GM21529 (cell line): ENCODE data around the gene PLEKHA5.
"Not testable (repeated sequence)": the region's sequence is repeated elsewhere in the genome, so short reads cannot be mapped to it uniquely, and the experiment has no call there.

Experiments
- ATAC-seq: cut with Tn5 transposase; IDR thresholded peaks from one replicate; pipeline ENCODE4 v1.9.1; 2021; ENCODE audit not compliant: unreplicated experiment

Gene PLEKHA5, protein sequence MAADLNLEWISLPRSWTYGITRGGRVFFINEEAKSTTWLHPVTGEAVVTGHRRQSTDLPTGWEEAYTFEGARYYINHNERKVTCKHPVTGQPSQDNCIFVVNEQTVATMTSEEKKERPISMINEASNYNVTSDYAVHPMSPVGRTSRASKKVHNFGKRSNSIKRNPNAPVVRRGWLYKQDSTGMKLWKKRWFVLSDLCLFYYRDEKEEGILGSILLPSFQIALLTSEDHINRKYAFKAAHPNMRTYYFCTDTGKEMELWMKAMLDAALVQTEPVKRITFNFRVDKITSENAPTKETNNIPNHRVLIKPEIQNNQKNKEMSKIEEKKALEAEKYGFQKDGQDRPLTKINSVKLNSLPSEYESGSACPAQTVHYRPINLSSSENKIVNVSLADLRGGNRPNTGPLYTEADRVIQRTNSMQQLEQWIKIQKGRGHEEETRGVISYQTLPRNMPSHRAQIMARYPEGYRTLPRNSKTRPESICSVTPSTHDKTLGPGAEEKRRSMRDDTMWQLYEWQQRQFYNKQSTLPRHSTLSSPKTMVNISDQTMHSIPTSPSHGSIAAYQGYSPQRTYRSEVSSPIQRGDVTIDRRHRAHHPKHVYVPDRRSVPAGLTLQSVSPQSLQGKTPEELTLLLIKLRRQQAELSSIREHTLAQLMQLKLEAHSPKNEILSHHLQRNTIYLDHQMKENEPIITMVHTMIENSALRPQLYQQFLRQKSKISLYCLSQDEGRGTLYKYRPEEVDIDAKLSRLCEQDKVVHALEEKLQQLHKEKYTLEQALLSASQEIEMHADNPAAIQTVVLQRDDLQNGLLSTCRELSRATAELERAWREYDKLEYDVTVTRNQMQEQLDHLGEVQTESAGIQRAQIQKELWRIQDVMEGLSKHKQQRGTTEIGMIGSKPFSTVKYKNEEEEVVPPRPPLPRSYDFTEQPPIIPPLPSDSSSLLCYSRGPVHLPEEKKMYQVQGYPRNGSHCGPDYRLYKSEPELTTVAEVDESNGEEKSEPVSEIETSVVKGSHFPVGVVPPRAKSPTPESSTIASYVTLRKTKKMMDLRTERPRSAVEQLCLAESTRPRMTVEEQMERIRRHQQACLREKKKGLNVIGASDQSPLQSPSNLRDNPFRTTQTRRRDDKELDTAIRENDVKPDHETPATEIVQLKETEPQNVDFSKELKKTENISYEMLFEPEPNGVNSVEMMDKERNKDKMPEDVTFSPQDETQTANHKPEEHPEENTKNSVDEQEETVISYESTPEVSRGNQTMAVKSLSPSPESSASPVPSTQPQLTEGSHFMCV

DNA sequence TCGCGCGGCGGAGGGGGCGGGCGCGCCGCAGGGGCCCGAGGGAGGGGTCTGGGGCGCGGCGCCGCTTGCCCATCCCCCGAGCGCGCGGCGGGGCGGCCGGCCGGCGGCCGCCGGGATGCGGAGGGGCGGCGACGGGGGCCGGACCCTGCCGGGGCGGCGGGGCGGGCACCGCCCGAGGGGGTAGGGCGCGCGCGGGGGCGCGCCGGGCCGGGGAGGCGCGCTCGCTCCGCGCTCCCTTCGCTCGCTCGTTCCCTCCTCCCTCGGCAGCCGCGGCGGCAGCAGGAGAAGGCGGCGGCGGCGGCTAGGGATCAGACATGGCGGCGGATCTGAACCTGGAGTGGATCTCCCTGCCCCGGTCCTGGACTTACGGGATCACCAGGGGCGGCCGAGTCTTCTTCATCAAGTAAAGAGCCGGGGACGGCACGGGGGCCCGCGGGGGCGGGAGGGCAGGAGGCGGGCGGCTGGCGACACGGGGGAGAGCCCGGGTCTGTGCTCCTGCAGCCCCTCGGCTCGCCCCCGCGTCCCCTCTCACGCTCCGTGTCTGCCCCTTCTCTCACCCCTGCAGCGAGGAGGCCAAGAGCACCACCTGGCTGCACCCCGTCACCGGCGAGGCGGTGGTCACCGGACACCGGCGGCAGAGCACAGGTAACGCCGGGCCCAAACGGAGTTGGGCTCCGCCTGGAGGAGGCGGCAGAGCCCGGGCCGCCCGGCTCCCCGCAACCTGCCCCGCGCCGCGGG, at the start of gene PLEKHA5:
Gene PLEKHA5, plus strand, starts transcription at position 248 of the 738 bp plus-strand sequence. Its CDS starts 67 bp downstream, at position 315.
- ATAC-seq = no peak

GRCh38 chr12:19080918-19081317, 48.6 kb upstream of the PLEKHA5 start:
- ATAC-seq = no peak

GRCh38 chr12:19082365-19082911, 47.1 kb upstream of the PLEKHA5 start:
- ATAC-seq = no peak

- no peak for ATAC-seq
Observed at GRCh38 chr12:19084547-19084946, 45.0 kb upstream of the PLEKHA5 start.

- no peak for ATAC-seq
Observed at GRCh38 chr12:19085090-19085489, 44.4 kb upstream of the PLEKHA5 start.

GRCh38 chr12:19088606-19089005, 40.9 kb upstream of the PLEKHA5 start:
- no peak for ATAC-seq

DNA sequence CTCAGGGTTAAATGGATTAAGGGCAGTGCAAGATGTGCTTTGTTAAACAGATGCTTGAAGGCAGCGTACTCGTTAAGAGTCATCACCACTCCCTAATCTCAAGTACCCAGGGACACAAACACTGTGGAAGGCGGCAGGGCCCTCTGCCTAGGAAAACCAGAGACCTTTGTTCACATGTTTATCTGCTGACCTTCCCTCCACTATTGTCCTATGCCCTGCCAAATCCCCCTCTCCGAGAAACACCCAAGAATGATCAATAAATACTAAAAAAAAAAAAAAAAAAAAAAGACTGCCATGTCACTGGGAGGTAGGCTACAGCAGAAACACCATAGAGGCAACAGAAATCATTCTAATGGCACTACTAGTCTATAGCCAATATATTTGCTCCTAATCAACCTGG, 37.1 kb upstream of the PLEKHA5 start:
- not testable (repeated sequence) for ATAC-seq

GRCh38 chr12:19093218-19093617, 36.3 kb upstream of the PLEKHA5 start:
- no peak for ATAC-seq

- no peak for ATAC-seq
Observed at GRCh38 chr12:19095331-19095730, 34.2 kb upstream of the PLEKHA5 start.

DNA sequence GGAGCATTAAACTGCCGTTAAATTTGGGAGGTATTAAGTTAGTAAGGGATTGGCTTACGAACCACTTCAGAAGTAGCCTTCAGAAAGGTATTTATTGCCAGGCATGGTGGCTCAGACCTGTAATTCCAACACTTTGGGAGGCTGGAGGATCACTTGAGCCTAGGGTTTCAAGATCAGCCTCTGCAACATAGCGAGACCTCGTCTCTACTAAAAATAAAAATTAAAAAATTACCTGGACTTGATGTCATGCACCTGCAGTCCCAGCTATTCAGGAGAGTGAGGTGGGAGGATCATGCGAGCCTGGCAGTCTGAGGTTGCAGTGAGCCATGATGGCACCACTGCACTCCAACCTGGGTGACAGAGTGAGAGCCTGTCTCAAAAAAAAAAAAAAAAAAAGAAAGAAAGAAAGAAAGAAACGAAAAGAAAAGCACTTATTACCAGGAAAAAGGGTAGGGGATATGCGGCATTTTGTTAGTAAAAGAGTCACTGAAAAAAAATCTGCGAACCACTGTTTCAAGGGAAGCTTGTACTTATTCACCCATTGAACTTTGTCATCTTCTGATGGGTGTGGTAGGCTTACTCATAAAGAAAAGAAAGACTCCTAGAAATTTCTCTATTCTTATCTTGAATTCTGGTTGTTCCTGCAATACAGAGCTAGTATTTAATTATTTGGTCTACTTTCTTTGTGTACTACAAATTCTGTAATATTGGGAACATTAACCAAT, 33.6 kb upstream of the PLEKHA5 start:
- no peak for ATAC-seq

DNA sequence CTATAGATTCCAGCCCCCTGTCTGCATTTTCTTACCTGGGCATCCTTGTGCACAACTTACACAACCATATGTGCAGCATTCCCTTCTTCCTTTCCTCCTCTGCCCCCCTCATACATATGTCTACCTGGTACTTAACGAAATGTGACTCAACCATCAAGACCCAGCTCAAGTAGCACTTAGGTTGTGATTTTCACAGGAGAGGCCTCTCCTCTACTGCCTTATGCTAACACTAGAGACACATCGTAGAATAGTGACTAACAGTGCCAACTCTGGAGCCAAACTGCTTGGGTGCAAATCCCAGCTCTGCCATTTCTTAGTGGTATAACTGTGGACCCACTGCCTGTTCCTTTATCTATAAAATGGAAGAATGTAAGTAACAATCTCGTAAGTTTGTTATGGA, 24.1 kb upstream of the PLEKHA5 start:
- ATAC-seq = no peak

GRCh38 chr12:19107750-19108149, 21.8 kb upstream of the PLEKHA5 start:
- no peak for ATAC-seq

DNA sequence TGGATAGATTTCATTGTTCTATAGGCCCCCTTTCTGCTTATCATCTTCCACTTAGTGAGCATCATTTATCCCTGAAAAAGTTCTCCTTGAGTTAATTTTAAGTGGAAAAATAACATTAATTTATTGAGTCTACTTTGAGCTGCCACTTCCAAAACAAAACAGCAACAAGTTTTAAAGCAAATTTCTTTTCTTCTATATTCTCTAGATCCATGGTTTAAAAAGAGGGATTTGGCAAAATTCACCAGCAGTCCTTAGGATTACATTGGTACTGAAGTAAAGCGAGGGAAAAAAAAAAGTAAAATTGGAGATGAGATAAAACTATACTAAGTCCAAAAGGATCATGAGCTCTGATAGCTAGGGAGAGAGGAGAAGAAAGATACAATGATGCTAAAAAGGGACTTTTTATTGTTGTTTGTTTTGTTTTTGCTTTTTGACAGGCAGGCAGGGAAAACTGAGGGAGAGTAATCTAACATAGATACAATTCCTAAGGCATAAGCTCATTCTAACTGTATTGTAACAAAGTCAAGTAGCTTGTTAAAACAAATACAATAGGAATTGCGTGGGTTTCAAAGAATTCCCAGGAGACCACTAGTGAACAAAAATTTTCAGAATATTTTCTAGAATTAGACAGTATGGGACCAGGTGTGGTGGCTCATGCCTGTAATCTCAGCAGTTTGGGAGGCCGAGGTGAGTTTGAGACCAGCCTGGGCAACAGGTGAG, 19.2 kb upstream of the PLEKHA5 start:
- ATAC-seq = no peak

GRCh38 chr12:19113464-19113863, 16.1 kb upstream of the PLEKHA5 start:
- no peak for ATAC-seq

- ATAC-seq = no peak
Observed at GRCh38 chr12:19115285-19115684, 14.2 kb upstream of the PLEKHA5 start.

DNA sequence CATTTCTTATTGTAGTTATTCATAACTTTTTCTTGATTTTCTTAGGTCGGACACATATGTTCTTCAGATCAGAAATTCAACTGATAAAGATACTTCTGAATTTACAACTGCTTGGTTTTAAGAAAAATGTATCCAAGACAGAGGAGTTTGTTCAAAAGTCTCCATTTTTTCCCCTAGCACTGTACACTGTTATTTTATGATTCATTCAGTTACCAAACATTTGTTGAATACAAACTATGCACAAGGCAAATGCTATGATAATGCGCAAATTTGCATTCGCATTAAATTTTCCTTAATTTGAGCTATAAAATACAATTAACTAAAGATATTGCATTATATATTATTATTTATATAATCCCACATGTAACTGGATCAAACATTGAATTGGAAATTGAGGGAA, 10.1 kb upstream of the PLEKHA5 start:
- ATAC-seq = no peak

DNA sequence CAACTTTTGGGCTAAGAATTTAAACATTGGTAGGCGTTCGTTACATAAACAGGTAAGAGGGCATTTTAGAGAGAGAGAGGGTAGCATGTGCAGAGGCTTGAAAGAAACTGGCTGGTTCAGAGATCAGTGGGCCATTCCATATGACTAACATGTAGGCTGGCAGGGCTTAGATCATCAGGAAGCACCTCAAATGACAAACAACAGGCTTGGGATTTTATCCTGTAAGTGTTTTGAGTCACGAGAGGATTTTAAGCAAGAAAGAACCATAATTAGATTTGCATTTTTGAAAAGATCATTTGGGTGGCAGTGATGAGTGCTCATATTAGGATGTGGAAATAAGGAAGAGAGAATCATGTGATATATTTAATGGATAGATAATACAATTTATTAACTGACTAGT, 8.7 kb upstream of the PLEKHA5 start:
- ATAC-seq = no peak

DNA sequence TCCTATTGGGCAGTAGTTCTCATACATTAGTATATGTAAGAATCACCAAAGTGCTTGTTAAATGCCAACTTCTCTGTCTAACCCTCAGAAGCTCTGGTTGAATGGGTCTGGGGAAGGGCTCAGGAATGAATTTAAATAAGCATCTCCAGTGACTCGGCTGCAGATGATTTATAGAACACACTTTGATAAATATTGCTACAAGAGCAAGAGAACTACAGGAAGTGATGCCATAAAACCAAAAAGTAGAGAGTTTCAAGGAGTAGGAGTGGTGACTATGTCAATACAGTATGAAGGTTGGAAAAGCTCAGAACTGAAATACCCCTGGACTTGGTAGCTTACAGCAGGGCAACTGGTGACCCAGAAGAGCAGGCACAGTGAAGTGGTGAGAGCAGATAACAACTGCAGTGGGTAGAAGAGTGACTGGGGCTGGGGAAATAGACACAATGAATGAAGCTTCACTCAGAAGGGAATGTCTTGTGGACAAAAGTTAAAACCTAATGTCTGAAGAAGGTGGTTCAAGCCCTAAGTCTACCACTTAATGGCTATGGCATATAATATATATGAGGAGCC, 8.0 kb upstream of the PLEKHA5 start:
- ATAC-seq = no peak

- no peak for ATAC-seq
Observed at GRCh38 chr12:19125325-19125724, 4.2 kb upstream of the PLEKHA5 start.
